SKM-1 treated with dmso at 0.1 percent for 144 hours (cell line): ENCODE measurements around the gene TMEM270.
"Not testable (repeated sequence)": the region's sequence is repeated elsewhere in the genome, so short reads cannot be mapped to it uniquely, and the experiment has no call there.

Experiments used
- DNase-seq: peaks from one replicate; lab custom pipeline; 2025; ENCODE audit not compliant: unreplicated experiment; lab: John Stamatoyannopoulos, UW

The TMEM270 gene, protein sequence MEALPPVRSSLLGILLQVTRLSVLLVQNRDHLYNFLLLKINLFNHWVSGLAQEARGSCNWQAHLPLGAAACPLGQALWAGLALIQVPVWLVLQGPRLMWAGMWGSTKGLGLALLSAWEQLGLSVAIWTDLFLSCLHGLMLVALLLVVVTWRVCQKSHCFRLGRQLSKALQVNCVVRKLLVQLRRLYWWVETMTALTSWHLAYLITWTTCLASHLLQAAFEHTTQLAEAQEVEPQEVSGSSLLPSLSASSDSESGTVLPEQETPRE

GRCh38 chr7:73860859-73861258 is at the start of gene TMEM270:
TMEM270 (plus strand) TSS chr7:73861159; CDS start chr7:73861195, 36 bp downstream.
- no peak for DNase-seq

- peak; percentile 58 for DNase-seq
Measured at GRCh38 chr7:73811760-73812168, 49.2 kb upstream of the TMEM270 start.

- DNase-seq, result no peak
Measured at GRCh38 chr7:73812996-73813395, 48.0 kb upstream of the TMEM270 start.

DNA sequence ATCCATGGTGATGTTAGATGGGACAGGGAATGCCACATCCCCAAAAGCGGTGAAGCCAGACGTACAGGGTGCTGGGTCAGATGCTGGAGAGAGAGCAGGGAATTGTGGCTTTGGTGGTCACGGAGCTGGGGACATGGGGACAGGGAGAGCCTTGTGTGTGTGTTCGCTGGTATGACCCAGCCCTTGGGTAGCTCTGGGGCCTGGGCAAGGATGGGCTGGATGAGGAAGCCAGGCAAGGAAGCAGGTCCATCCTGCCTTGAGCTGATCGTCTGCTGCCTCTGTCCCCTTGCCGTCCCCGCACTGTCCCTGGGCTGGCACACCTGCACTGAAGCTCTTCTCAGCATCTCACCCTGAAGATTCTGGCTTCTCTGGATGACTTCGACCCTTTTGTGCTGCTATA is 45.5 kb upstream of the TMEM270 start:
- no peak for DNase-seq

- DNase-seq, result no peak
Measured at GRCh38 chr7:73817121-73817520, 43.8 kb upstream of the TMEM270 start.

GRCh38 chr7:73820013-73820412 is 40.9 kb upstream of the TMEM270 start:
- no peak for DNase-seq

- not testable (repeated sequence) for DNase-seq
Measured at GRCh38 chr7:73821597-73822285, 39.2 kb upstream of the TMEM270 start.

- no peak for DNase-seq
Measured at GRCh38 chr7:73822319-73823173, 38.4 kb upstream of the TMEM270 start.

GRCh38 chr7:73823257-73823656 is 37.7 kb upstream of the TMEM270 start:
- DNase-seq, result no peak

- DNase-seq, result no peak
Measured at GRCh38 chr7:73823873-73824592, 36.9 kb upstream of the TMEM270 start.

DNA sequence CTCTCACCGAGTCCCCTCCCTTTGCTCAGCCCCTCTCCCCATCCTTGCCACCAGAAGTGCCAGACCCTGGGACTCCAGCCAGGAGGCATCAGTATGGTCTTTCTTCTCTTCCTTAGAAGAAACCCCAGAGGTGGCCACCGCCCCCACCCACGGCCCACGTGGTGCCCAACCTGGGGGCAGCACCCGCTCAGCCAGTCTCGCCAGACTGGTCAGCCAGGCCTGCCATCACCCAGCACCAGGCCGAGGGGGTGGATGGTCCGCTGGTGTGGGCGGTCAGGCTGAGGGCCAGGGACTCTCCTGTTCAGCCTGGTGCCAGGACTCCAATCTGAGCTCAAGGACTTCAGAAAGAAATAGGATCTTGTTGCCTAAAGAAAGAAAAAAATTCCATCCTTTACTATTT is 36.0 kb upstream of the TMEM270 start:
- DNase-seq, result no peak

- no peak for DNase-seq
Measured at GRCh38 chr7:73827567-73828106, 33.3 kb upstream of the TMEM270 start.

DNA sequence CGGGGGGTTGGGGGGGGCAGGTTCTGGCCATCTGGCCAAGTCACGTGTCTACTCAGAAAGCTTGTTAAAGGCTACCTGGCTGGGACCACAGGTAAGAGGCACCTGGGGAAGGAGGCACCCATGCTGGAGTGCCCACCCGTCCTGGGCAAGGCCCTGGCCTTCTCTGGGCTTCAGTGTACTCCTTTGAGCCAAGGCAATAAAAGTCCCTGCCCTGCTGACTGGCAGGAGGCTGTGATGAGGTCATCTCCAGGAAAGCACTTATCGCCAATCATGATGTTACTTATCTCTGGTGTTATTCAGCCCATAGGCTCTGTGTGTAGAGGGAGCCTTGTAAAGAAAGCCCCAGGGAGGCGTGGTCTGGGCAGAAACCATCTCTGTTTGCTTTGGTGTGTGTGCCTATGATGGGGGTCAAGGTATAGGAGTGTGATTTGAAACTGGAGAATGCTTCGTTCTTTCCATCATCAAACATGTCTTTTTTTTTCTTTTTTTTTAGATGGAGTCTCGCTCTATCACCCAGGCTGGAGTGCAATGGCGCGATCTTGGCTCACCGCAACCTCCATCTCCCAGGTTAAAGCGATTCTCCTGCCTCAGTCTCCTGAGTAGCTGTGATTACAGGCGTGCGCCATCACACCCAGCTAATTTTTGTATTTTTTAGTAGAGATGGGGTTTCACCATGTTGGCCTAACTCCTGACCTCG is 32.7 kb upstream of the TMEM270 start:
- DNase-seq, result no peak

- DNase-seq, result no peak
Measured at GRCh38 chr7:73828972-73829371, 32.0 kb upstream of the TMEM270 start.

DNA sequence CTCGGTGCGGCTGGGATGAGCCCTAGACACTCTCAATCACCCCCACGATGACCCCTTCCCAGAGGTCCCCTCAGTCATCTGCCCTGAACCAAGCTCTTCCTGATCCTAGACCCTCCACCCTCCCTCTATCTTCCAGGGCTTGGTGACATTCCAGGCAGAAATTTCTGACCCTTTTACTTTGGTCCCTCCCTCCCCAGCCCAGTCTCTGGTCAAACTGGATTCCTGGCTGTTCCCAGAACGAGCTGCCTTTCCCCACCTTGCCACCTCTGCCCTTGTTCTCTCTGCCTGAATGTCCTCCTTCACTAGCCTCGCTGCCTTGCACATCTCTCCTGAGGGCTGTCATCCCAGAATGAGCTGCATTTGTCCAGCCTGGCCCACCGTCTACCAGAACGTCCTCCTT is 31.5 kb upstream of the TMEM270 start:
- DNase-seq, result no peak

- no peak for DNase-seq
Measured at GRCh38 chr7:73829921-73830680, 30.9 kb upstream of the TMEM270 start.

- no peak for DNase-seq
Measured at GRCh38 chr7:73830681-73831583, 30.0 kb upstream of the TMEM270 start, which contains the start of gene CLDN4. CLDN4 (plus strand) TSS chr7:73830996; CDS start chr7:73831202, 206 bp downstream.

DNA sequence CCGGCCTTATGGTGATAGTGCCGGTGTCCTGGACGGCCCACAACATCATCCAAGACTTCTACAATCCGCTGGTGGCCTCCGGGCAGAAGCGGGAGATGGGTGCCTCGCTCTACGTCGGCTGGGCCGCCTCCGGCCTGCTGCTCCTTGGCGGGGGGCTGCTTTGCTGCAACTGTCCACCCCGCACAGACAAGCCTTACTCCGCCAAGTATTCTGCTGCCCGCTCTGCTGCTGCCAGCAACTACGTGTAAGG is 29.4 kb upstream of the TMEM270 start:
- DNase-seq, result no peak
